Esophagus squamous epithelium (tissue), 5 donors: ENCODE measurements around the gene CSN3. TPM values are rescaled to one million over a fixed set of nuclear protein-coding genes. Genes with fewer than 3 reads are reported as not detected.
"Not testable (repeated sequence)": the region's sequence is repeated elsewhere in the genome, so short reads cannot be mapped to it uniquely, and the experiment has no call there.

Experiments used
- DNase-seq: peaks from one replicate; lab custom pipeline; 2025; lab: John Stamatoyannopoulos, UW
- H3K27ac ChIP-seq, 4 donors: fragments of 200-600 bp; sonication (generic); one replicate each; pipeline ENCODE4 v1.5.1; 2016 to 2019; ENCODE audit warnings: mild to moderate bottlenecking in 1 of 4
- H3K27me3 ChIP-seq, 4 donors: fragments of 200-600 bp; sonication (generic); 1 replicate in 3 of 4; 2 replicates in 1 of 4; pipeline versions ENCODE4 v1.5.1 to v1.6.0; 2017 to 2021; ENCODE audit warnings: antibody characterized with exemption in 1 of 4
- H3K36me3 ChIP-seq, 3 donors: fragments of 200-600 bp; sonication (generic); one replicate each; pipeline ENCODE4 v1.5.1; 2016 to 2019
- H3K4me1 ChIP-seq, 3 donors: fragments of 200-600 bp; sonication (generic); one replicate each; pipeline ENCODE4 v1.5.1; 2017 to 2019
- H3K4me3 ChIP-seq, 4 donors: fragments of 200-600 bp; sonication (generic); 1 replicate in 3 of 4; 2 replicates in 1 of 4; pipeline ENCODE4 v1.5.1; 2016 to 2019; ENCODE audit warnings: mild to moderate bottlenecking in 2 of 4, moderate library complexity in 1 of 4
- H3K9me3 ChIP-seq, 3 donors: fragments of 200-600 bp; sonication (generic); one replicate each; pipeline ENCODE4 v1.5.1; 2016 to 2019
- CTCF ChIP-seq, 6 experiments: fragments of 450-650 bp in 4 of 6; fragments of 200-600 bp in 2 of 6; sonication (generic) in 2 of 6; IDR thresholded peaks; one replicate each; pipeline ENCODE4 v1.5.1; 2016 to 2019; ENCODE audit warnings: antibody characterized with exemption in 6 of 6, mild to moderate bottlenecking in 4 of 6, moderate library complexity in 4 of 6
- POLR2A ChIP-seq, 4 donors: fragments of 450-650 bp; IDR thresholded peaks; one replicate each; pipeline ENCODE4 v1.6.1; 2017; ENCODE audit warnings: antibody characterized with exemption in 4 of 4, mild to moderate bottlenecking in 4 of 4, moderate library complexity in 3 of 4
- WGBS, 2 donors: methylation state at CpG; one replicate each; pipeline ENCODE4 v1.1.5; 2018; 5-methylcytosine and 5-hydroxymethylcytosine counted together
- intact Hi-C: fragments of 100-400 bp; cut with DNase I; formaldehyde crosslinking; loops from one replicate; pipeline ENCODE4 v1.15.0; 2022
- total RNA-seq, 4 donors: library from RNA; depleted of rRNA; stranded (reverse); fragments of >200 nt; gene quantifications; one replicate each; pipeline ENCODE4 v1.1.0, GENCODE V29; 2016
- donor health status: DM: yes; HTN: yes; CAD: no.

Gene CSN3
- total RNA-seq, 4 donors from 2014 or later: not detected

- H3K4me3 ChIP-seq, intact Hi-C loops, H3K4me1 ChIP-seq, H3K36me3 ChIP-seq, DNase-seq, H3K27ac ChIP-seq, H3K9me3 ChIP-seq, H3K27me3 ChIP-seq: not testable (repeated sequence)
Observed at GRCh38 chr4:70221818-70222217, 20.6 kb upstream of the CSN3 start.

GRCh38 chr4:70225824-70226223 lies 16.6 kb upstream of the CSN3 start, which contains the start of gene FDCSP:
Gene FDCSP (plus strand): TSS chr4:70226124. CDS start chr4:70231195, 5,071 bp downstream.
- H3K36me3 ChIP-seq: no peaks in the 10 kb centered on the region
- DNase-seq: no peak
- no peaks in the 10 kb centered on the region for H3K4me1 ChIP-seq
- intact Hi-C loops: no loop called here
- H3K27me3 ChIP-seq: no peaks in the 10 kb centered on the region
- H3K27ac ChIP-seq: no peak within 1 kb of the TSS
- H3K9me3 ChIP-seq: no peaks in the 10 kb centered on the region
- TF ChIP-seq CTCF (IDR thresholded peaks at IDR 0.05) (no peak), POLR2A (IDR thresholded peaks at IDR 0.05) (no peak)
- no peak within 1 kb of the TSS for H3K4me3 ChIP-seq
- WGBS, 2 donors: 59 to 60% methylated on average over 2 of the region's 2 CpGs

- 37 to 88% methylated on average over 1 of the region's 1 CpG for WGBS, 2 donors
- DNase-seq: no peak
- H3K9me3 ChIP-seq: no peaks in the 10 kb centered on the region
Observed at GRCh38 chr4:70236125-70236524, 6.3 kb upstream of the CSN3 start.

GRCh38 chr4:70239131-70239883 lies 3.1 kb upstream of the CSN3 start:
- Histone ChIP-seq H3K4me1 (no peaks in the 10 kb centered on the region), H3K27ac (no peak overlapping the region), H3K9me3 (no peaks in the 10 kb centered on the region), H3K4me3 (no peak overlapping the region), H3K36me3 (no peaks in the 10 kb centered on the region), H3K27me3 (no peaks in the 10 kb centered on the region)
- DNase-seq: no peak
- 15 to 26% methylated on average over 3 of the region's 3 CpGs for WGBS, 2 donors
- intact Hi-C loops: no loop called here
- TF ChIP-seq POLR2A (IDR thresholded peaks at IDR 0.05): no peak
- no peak for TF ChIP-seq CTCF (IDR thresholded peaks at IDR 0.05)

More at GRCh38 chr4:70236125-70236524, 6.3 kb upstream of the CSN3 start:
- no peak for TF ChIP-seq CTCF (IDR thresholded peaks at IDR 0.05)
- no peak for TF ChIP-seq POLR2A (IDR thresholded peaks at IDR 0.05)
- H3K4me3 ChIP-seq: no peak overlapping the region
- no peaks in the 10 kb centered on the region for H3K4me1 ChIP-seq
- intact Hi-C loops: no loop called here
- H3K36me3 ChIP-seq: no peaks in the 10 kb centered on the region
- H3K27ac ChIP-seq: no peak overlapping the region
- no peaks in the 10 kb centered on the region for H3K27me3 ChIP-seq

GRCh38 chr4:70239884-70240591 lies 2.4 kb upstream of the CSN3 start:
- H3K27me3 ChIP-seq: no peaks in the 10 kb centered on the region
- DNase-seq: no peak
- intact Hi-C loops: no loop called here
- no peak overlapping the region for H3K27ac ChIP-seq
- no peaks in the 10 kb centered on the region for H3K9me3 ChIP-seq
- H3K36me3 ChIP-seq: no peaks in the 10 kb centered on the region
- no peaks in the 10 kb centered on the region for H3K4me1 ChIP-seq
- TF ChIP-seq POLR2A (IDR thresholded peaks at IDR 0.05) (no peak), CTCF (IDR thresholded peaks at IDR 0.05) (no peak)
- no peak overlapping the region for H3K4me3 ChIP-seq
- WGBS, 2 donors: 57 to 76% methylated on average over 5 of the region's 5 CpGs
